GM23338 (cell line): ENCODE results near the gene GAPDH.
"Not testable (repeated sequence)": the region's sequence is repeated elsewhere in the genome, so short reads cannot be mapped to it uniquely, and the experiment has no call there.

ENCODE experiments used
- EZH2 ChIP-seq: fragments of 200-600 bp; sonication (generic); IDR thresholded peaks from one replicate; pipeline ENCODE4 v1.8.0; 2017; ENCODE audit warnings: antibody characterized with exemption, mild to moderate bottlenecking, low read depth; ENCODE audit not compliant: unreplicated experiment
- EZH2phosphoT487 ChIP-seq: fragments of 200-600 bp; sonication (generic); IDR thresholded peaks from one replicate; pipeline ENCODE4 v1.8.1; 2018; ENCODE audit warnings: antibody characterized with exemption; ENCODE audit not compliant: unreplicated experiment
- JUNB ChIP-seq: IDR thresholded peaks from one replicate; pipeline ENCODE4 v1.6.1; 2016; ENCODE audit warnings: antibody characterized with exemption; ENCODE audit not compliant: unreplicated experiment
- POLR2AphosphoS5 ChIP-seq: IDR thresholded peaks from 2 replicates; pipeline ENCODE4 v1.6.1; 2016; ENCODE audit warnings: antibody characterized with exemption, low read depth
- STAT1 ChIP-seq: IDR thresholded peaks from one replicate; pipeline ENCODE4 v1.6.1; 2016; ENCODE audit warnings: antibody characterized with exemption; ENCODE audit not compliant: unreplicated experiment
- ZNF331 ChIP-seq: fragments of 250-450 bp; sonication (Bioruptor Pico); IDR thresholded peaks from 2 replicates; pipeline ENCODE4 v1.5.0; 2020; ENCODE audit warnings: low read depth, mild to moderate bottlenecking, moderate library complexity
- TF ChIP-seq, protein P1 (sequence below), 2 experiments: fragments of 200-600 bp in 1 of 2; sonication (generic) in 1 of 2; conservative IDR thresholded peaks; 2 replicates each; pipeline versions ENCODE4 v1.5.1 to v1.6.1; 2016 to 2017; ENCODE audit warnings: antibody characterized with exemption in 2 of 2, low read depth in 2 of 2, mild to moderate bottlenecking in 2 of 2, moderate library complexity in 1 of 2
- TF ChIP-seq, protein P2 (sequence below): IDR thresholded peaks from 2 replicates; pipeline ENCODE4 v1.6.1; 2016; ENCODE audit warnings: antibody characterized with exemption
- TF ChIP-seq, protein P3 (sequence below): IDR thresholded peaks from one replicate; pipeline ENCODE4 v1.6.1; 2018; ENCODE audit warnings: antibody characterized with exemption; ENCODE audit not compliant: unreplicated experiment

DNA sequence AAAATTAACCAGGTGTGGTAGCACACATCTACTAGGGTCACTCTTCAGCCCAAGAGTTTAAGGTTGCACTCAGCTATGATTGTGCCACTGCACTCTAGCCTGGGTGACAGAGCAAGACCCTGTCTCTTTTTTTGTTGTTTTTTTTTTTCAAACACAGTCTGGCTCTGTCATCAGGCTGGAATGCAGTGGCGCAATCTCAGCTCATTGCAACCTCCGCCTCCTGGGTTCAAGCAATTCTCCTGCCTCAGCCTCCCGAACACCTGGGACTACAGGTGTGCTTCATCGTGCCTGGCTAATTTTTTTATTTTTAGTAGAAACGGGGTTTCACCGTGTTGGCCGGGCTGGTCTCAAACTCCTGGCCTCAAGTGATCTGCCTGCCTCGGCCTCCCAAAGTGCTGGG is 52.3 kb downstream of the GAPDH start:
- TF ChIP-seq POLR2AphosphoS5, STAT1, ZNF331, JUNB, EZH2phosphoT487, EZH2: not testable (repeated sequence)
- TF ChIP-seq, protein P1, sequence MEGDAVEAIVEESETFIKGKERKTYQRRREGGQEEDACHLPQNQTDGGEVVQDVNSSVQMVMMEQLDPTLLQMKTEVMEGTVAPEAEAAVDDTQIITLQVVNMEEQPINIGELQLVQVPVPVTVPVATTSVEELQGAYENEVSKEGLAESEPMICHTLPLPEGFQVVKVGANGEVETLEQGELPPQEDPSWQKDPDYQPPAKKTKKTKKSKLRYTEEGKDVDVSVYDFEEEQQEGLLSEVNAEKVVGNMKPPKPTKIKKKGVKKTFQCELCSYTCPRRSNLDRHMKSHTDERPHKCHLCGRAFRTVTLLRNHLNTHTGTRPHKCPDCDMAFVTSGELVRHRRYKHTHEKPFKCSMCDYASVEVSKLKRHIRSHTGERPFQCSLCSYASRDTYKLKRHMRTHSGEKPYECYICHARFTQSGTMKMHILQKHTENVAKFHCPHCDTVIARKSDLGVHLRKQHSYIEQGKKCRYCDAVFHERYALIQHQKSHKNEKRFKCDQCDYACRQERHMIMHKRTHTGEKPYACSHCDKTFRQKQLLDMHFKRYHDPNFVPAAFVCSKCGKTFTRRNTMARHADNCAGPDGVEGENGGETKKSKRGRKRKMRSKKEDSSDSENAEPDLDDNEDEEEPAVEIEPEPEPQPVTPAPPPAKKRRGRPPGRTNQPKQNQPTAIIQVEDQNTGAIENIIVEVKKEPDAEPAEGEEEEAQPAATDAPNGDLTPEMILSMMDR (conservative IDR thresholded peaks at IDR 0.05; ENCODE audit: low read depth in 2 of 2), result not testable (repeated sequence)
- TF ChIP-seq, protein P2, sequence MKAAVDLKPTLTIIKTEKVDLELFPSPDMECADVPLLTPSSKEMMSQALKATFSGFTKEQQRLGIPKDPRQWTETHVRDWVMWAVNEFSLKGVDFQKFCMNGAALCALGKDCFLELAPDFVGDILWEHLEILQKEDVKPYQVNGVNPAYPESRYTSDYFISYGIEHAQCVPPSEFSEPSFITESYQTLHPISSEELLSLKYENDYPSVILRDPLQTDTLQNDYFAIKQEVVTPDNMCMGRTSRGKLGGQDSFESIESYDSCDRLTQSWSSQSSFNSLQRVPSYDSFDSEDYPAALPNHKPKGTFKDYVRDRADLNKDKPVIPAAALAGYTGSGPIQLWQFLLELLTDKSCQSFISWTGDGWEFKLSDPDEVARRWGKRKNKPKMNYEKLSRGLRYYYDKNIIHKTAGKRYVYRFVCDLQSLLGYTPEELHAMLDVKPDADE, result not testable (repeated sequence)
- TF ChIP-seq, protein P3, sequence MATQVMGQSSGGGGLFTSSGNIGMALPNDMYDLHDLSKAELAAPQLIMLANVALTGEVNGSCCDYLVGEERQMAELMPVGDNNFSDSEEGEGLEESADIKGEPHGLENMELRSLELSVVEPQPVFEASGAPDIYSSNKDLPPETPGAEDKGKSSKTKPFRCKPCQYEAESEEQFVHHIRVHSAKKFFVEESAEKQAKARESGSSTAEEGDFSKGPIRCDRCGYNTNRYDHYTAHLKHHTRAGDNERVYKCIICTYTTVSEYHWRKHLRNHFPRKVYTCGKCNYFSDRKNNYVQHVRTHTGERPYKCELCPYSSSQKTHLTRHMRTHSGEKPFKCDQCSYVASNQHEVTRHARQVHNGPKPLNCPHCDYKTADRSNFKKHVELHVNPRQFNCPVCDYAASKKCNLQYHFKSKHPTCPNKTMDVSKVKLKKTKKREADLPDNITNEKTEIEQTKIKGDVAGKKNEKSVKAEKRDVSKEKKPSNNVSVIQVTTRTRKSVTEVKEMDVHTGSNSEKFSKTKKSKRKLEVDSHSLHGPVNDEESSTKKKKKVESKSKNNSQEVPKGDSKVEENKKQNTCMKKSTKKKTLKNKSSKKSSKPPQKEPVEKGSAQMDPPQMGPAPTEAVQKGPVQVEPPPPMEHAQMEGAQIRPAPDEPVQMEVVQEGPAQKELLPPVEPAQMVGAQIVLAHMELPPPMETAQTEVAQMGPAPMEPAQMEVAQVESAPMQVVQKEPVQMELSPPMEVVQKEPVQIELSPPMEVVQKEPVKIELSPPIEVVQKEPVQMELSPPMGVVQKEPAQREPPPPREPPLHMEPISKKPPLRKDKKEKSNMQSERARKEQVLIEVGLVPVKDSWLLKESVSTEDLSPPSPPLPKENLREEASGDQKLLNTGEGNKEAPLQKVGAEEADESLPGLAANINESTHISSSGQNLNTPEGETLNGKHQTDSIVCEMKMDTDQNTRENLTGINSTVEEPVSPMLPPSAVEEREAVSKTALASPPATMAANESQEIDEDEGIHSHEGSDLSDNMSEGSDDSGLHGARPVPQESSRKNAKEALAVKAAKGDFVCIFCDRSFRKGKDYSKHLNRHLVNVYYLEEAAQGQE, result not testable (repeated sequence)
